Chondrocyte (in vitro differentiated cells): Measurements from ENCODE around the gene QKI. TPM values are rescaled to one million over a fixed set of nuclear protein-coding genes. Genes with fewer than 3 reads are reported as not detected.

ENCODE experiments used
- DNase-seq: peaks from one replicate; pipeline ENCODE4 v3.0.0; 2021; ENCODE audit warnings: mixed read lengths, low spot score
- H3K27ac Mint-ChIP-seq: one replicate; pipeline ENCODE4 v1.8.0; 2021; ENCODE audit warnings: mild to moderate bottlenecking, moderate library complexity, mixed read lengths; ENCODE audit not compliant: unreplicated experiment
- H3K27me3 Mint-ChIP-seq: 2 replicates; pipeline ENCODE4 v1.8.0; 2021; ENCODE audit warnings: low read depth, mixed read lengths
- H3K36me3 Mint-ChIP-seq: 2 replicates; pipeline ENCODE4 v1.8.0; 2021; ENCODE audit warnings: low read depth, mixed read lengths
- H3K4me1 Mint-ChIP-seq: 2 replicates; pipeline ENCODE4 v1.8.0; 2021; ENCODE audit warnings: low read depth, mild to moderate bottlenecking, mixed read lengths
- H3K4me3 Mint-ChIP-seq: one replicate; pipeline ENCODE4 v1.8.0; 2021; ENCODE audit warnings: mild to moderate bottlenecking, moderate library complexity, mixed read lengths; ENCODE audit not compliant: unreplicated experiment
- H3K9me3 Mint-ChIP-seq: 2 replicates; pipeline ENCODE4 v1.8.0; 2021; ENCODE audit warnings: low read depth, mixed read lengths
- CTCF ChIP-seq: fragments of 200-600 bp; sonication (generic); IDR thresholded peaks from 2 replicates; pipeline ENCODE4 v1.5.0; 2021; ENCODE audit warnings: antibody characterized with exemption, mild to moderate bottlenecking, moderate library complexity
- total RNA-seq: library from RNA; stranded (reverse); gene quantifications from 3 replicates; pipeline ENCODE4 v1.2.1, GENCODE V29; 2021

Gene QKI
- total RNA-seq, 1 donor from 2014 or later: 189 TPM

GRCh38 chr6:163516908-163517307 is 102.4 kb downstream of the QKI start:
- Mint-ChIP-seq H3K4me3 (no peak overlapping the region), H3K27ac (no peak overlapping the region), H3K36me3 (no peaks in the 10 kb centered on the region), H3K27me3 (no peaks in the 10 kb centered on the region), H3K9me3 (no peaks in the 10 kb centered on the region), H3K4me1 (peaks cover 57% of the 10 kb centered on the region)
- no peak for DNase-seq
- no peak for TF ChIP-seq CTCF

- Mint-ChIP-seq H3K9me3 (no peaks in the 10 kb centered on the region), H3K27ac (no peak overlapping the region), H3K27me3 (no peaks in the 10 kb centered on the region), H3K4me1 (peaks cover 65% of the 10 kb centered on the region), H3K4me3 (no peak overlapping the region), H3K36me3 (peaks cover 3% of the 10 kb centered on the region)
- no peak for DNase-seq
- no peak for TF ChIP-seq CTCF
Observed at GRCh38 chr6:163520956-163521355, 106.4 kb downstream of the QKI start.

GRCh38 chr6:163522033-163522432 is 107.5 kb downstream of the QKI start:
- Mint-ChIP-seq H3K27me3 (no peaks in the 10 kb centered on the region), H3K27ac (no peak overlapping the region), H3K9me3 (no peaks in the 10 kb centered on the region), H3K4me1 (peaks cover 72% of the 10 kb centered on the region), H3K36me3 (peaks cover 3% of the 10 kb centered on the region), H3K4me3 (no peak overlapping the region)
- no peak for TF ChIP-seq CTCF
- DNase-seq: no peak

GRCh38 chr6:163525926-163526325 is 111.4 kb downstream of the QKI start:
- no peak for DNase-seq
- H3K4me3 Mint-ChIP-seq: no peak overlapping the region

GRCh38 chr6:163526346-163526745 is 111.8 kb downstream of the QKI start:
- peak overlapping the region; percentile 78 for H3K27ac Mint-ChIP-seq
- H3K27me3 Mint-ChIP-seq: no peaks in the 10 kb centered on the region
- H3K4me3 Mint-ChIP-seq: no peak overlapping the region
- H3K36me3 Mint-ChIP-seq: peaks cover 3% of the 10 kb centered on the region
- TF ChIP-seq CTCF: no peak
- H3K9me3 Mint-ChIP-seq: no peaks in the 10 kb centered on the region
- DNase-seq: no peak
- H3K4me1 Mint-ChIP-seq: peaks cover 82% of the 10 kb centered on the region

More at GRCh38 chr6:163525926-163526325, 111.4 kb downstream of the QKI start:
- Mint-ChIP-seq H3K27me3 (no peaks in the 10 kb centered on the region), H3K4me1 (peaks cover 82% of the 10 kb centered on the region), H3K36me3 (peaks cover 3% of the 10 kb centered on the region), H3K9me3 (no peaks in the 10 kb centered on the region), H3K27ac (peak overlapping the region; percentile 62)
- no peak for TF ChIP-seq CTCF
